Endodermal cell (in vitro differentiated cells): ENCODE measurements around the gene DSTN. TPM values are rescaled to one million over a fixed set of nuclear protein-coding genes. Genes with fewer than 3 reads are reported as not detected.

Source experiments
- DNase-seq: peaks from one replicate; pipeline ENCODE4 v3.0.0-alpha.2; 2017
- H3K27ac ChIP-seq: 2 replicates; pipeline ENCODE4 v1.5.1; 2013; ENCODE audit warnings: mild to moderate bottlenecking, low read depth, low read length, moderate library complexity
- H3K27me3 ChIP-seq: 2 replicates; pipeline ENCODE4 v1.6.1; 2013; ENCODE audit warnings: mild to moderate bottlenecking, low read length, moderate library complexity; ENCODE audit not compliant: insufficient read depth, control insufficient read depth, poor library complexity, severe bottlenecking
- H3K36me3 ChIP-seq: 2 replicates; pipeline ENCODE4 v1.7.0; 2013; ENCODE audit warnings: mild to moderate bottlenecking, low read length, moderate library complexity; ENCODE audit not compliant: control insufficient read depth, insufficient read depth
- H3K4me1 ChIP-seq: one replicate; pipeline ENCODE4 v1.7.0; 2013; ENCODE audit warnings: low read length; ENCODE audit not compliant: control insufficient read depth, insufficient read depth
- H3K4me3 ChIP-seq: 2 replicates; pipeline ENCODE4 v1.5.1; 2013; ENCODE audit warnings: mild to moderate bottlenecking, low read length, moderate library complexity
- H3K9ac ChIP-seq: 2 replicates; pipeline ENCODE4 v1.6.1; 2013; ENCODE audit warnings: mild to moderate bottlenecking, low read length, moderate library complexity; ENCODE audit not compliant: poor library complexity, severe bottlenecking; ENCODE audit errors: extremely low read depth
- H3K9me3 ChIP-seq: 2 replicates; pipeline ENCODE4 v1.6.1; 2013; ENCODE audit warnings: mild to moderate bottlenecking, low read length, moderate library complexity; ENCODE audit not compliant: control insufficient read depth
- H3K27ac Mint-ChIP-seq: 2 replicates; pipeline ENCODE4 v1.8.0; 2020; ENCODE audit warnings: mixed read lengths
- H3K27me3 Mint-ChIP-seq: 2 replicates; pipeline ENCODE4 v1.8.0; 2021; ENCODE audit warnings: mild to moderate bottlenecking, mixed read lengths; ENCODE audit not compliant: insufficient read depth
- H3K36me3 Mint-ChIP-seq: 2 replicates; pipeline ENCODE4 v1.8.0; 2020; ENCODE audit warnings: low read depth, mixed read lengths
- H3K4me1 Mint-ChIP-seq: 2 replicates; pipeline ENCODE4 v1.8.0; 2020; ENCODE audit warnings: mixed read lengths
- H3K4me3 Mint-ChIP-seq: 2 replicates; pipeline ENCODE4 v1.8.0; 2020; ENCODE audit warnings: mild to moderate bottlenecking, moderate library complexity, mixed read lengths
- H3K9me3 Mint-ChIP-seq: 2 replicates; pipeline ENCODE4 v1.8.0; 2020; ENCODE audit warnings: mild to moderate bottlenecking, mixed read lengths
- CTCF ChIP-seq: fragments of 200-600 bp; sonication (generic); conservative IDR thresholded peaks from 2 replicates; pipeline ENCODE4 v1.5.0; 2021; ENCODE audit warnings: antibody characterized with exemption, mild to moderate bottlenecking
- WGBS, 2 experiments: methylation state at CpG; one replicate each; pipeline versions ENCODE4 v1.1.5 to v1.1.7; 2013; ENCODE audit warnings: missing lambda C conversion rate in 2 of 2, mixed read lengths in 1 of 2; ENCODE audit not compliant: insufficient coverage in 1 of 2, insufficient read length in 1 of 2; 5-methylcytosine and 5-hydroxymethylcytosine counted together
- total RNA-seq, 2 donors: library from RNA; stranded (reverse); fragmentation: NEBNext Ultra II Directional in 1 of 2; extraction: Animal tissue kit (Norgen Biotek cat#: 25700) in 1 of 2; gene quantifications; 2 replicates in 1 of 2; 3 replicates in 1 of 2; pipeline ENCODE4 v1.2.1, GENCODE V29; 2021

DSTN gene
- total RNA-seq, 2 donors from 2014 or later, result 196 to 204 TPM

- no peak overlapping the region for H3K9ac ChIP-seq
- no peaks in the 10 kb centered on the region for H3K27me3 Mint-ChIP-seq
- H3K9me3 ChIP-seq, result no peaks in the 10 kb centered on the region
- no peak overlapping the region for H3K27ac ChIP-seq
- no peak overlapping the region for H3K4me3 ChIP-seq
- H3K27ac Mint-ChIP-seq, result peak overlapping the region; percentile 87
- H3K9me3 Mint-ChIP-seq, result peaks cover 5% of the 10 kb centered on the region
- peaks cover 22% of the 10 kb centered on the region for H3K36me3 Mint-ChIP-seq
- no peaks in the 10 kb centered on the region for H3K27me3 ChIP-seq
- H3K4me3 Mint-ChIP-seq, result no peak overlapping the region
- TF ChIP-seq CTCF, result no peak
- H3K36me3 ChIP-seq, result peaks cover 66% of the 10 kb centered on the region
- 84 to 90% methylated on average over 7 to 9 of the region's 10 CpGs for WGBS, 2 experiments
- peaks cover 45% of the 10 kb centered on the region for H3K4me1 ChIP-seq
- DNase-seq, result no peak
- H3K4me1 Mint-ChIP-seq, result peaks cover 25% of the 10 kb centered on the region
Observed at GRCh38 chr20:17648315-17648646, 78.4 kb downstream of the DSTN start.

GRCh38 chr20:17648791-17649730 is 79.2 kb downstream of the DSTN start:
- peak; percentile 77 for TF ChIP-seq CTCF
- Histone ChIP-seq H3K36me3 (peaks cover 64% of the 10 kb centered on the region), H3K27me3 (no peaks in the 10 kb centered on the region), H3K4me3 (no peak overlapping the region), H3K27ac (no peak overlapping the region), H3K9me3 (no peaks in the 10 kb centered on the region), H3K9ac (no peak overlapping the region), H3K4me1 (peaks cover 45% of the 10 kb centered on the region)
- Mint-ChIP-seq H3K27ac (no peak overlapping the region), H3K9me3 (peaks cover 5% of the 10 kb centered on the region), H3K4me1 (peaks cover 25% of the 10 kb centered on the region), H3K4me3 (no peak overlapping the region), H3K27me3 (no peaks in the 10 kb centered on the region), H3K36me3 (peaks cover 25% of the 10 kb centered on the region)
- WGBS, 2 experiments, result 66 to 76% methylated on average over 12 to 19 of the region's 20 CpGs
- peak; percentile 71 for DNase-seq

GRCh38 chr20:17650301-17651128 is 80.6 kb downstream of the DSTN start:
- peaks cover 5% of the 10 kb centered on the region for H3K9me3 Mint-ChIP-seq
- Histone ChIP-seq H3K36me3 (peaks cover 61% of the 10 kb centered on the region), H3K4me1 (peaks cover 49% of the 10 kb centered on the region), H3K27ac (no peak overlapping the region), H3K9ac (no peak overlapping the region), H3K4me3 (no peak overlapping the region), H3K27me3 (no peaks in the 10 kb centered on the region), H3K9me3 (no peaks in the 10 kb centered on the region)
- H3K4me3 Mint-ChIP-seq, result no peak overlapping the region
- H3K36me3 Mint-ChIP-seq, result peaks cover 29% of the 10 kb centered on the region
- no peak for TF ChIP-seq CTCF
- 91 to 95% methylated on average over 7 to 12 of the region's 12 CpGs for WGBS, 2 experiments
- H3K4me1 Mint-ChIP-seq, result peaks cover 36% of the 10 kb centered on the region
- peak overlapping the region; percentile 35 for H3K27ac Mint-ChIP-seq
- DNase-seq, result no peak
- H3K27me3 Mint-ChIP-seq, result no peaks in the 10 kb centered on the region
